GM13977 (cell line): ENCODE results near the gene KRTAP4-3.
"Not testable (repeated sequence)": the region's sequence is repeated elsewhere in the genome, so short reads cannot be mapped to it uniquely, and the experiment has no call there.

Source experiments
- DNase-seq: peaks from one replicate; pipeline ENCODE4 v3.0.0; 2012; ENCODE audit warnings: low spot score
- CTCF ChIP-seq: IDR thresholded peaks from 2 replicates; pipeline ENCODE4 v1.5.1; 2012; ENCODE audit warnings: mild to moderate bottlenecking, control low read depth; ENCODE audit not compliant: insufficient read depth; ENCODE audit errors: extremely low read depth, missing control alignments
- in situ Hi-C: fragments of 300-500 bp; cut with MboI; formaldehyde crosslinking; loops from one replicate; pipeline ENCODE4 v1.12.0; 2022; ENCODE audit warnings: low sequenced_read_pairs, low pct_unique_long_range_greater_than_20kb, mixed read lengths, inconsistent platforms; ENCODE audit not compliant: unreplicated experiment

Gene KRTAP4-3

GRCh38 chr17:41126412-41126811 lies 41.6 kb downstream of the KRTAP4-3 start:
- in situ Hi-C loops: no loop called here
- no peak for DNase-seq
- no peak for TF ChIP-seq CTCF

GRCh38 chr17:41125064-41125463 lies 43.0 kb downstream of the KRTAP4-3 start:
- TF ChIP-seq CTCF: no peak
- no peak for DNase-seq
- in situ Hi-C loops: no loop called here

- in situ Hi-C loops, DNase-seq: not testable (repeated sequence)
Measured at GRCh38 chr17:41123991-41124371, 44.0 kb downstream of the KRTAP4-3 start, which contains the start of gene KRTAP4-12. Gene KRTAP4-12 (minus strand): TSS chr17:41124182. CDS start chr17:41124122, 60 bp downstream.

GRCh38 chr17:41123292-41123990 lies 44.6 kb downstream of the KRTAP4-3 start:
- DNase-seq, in situ Hi-C loops: not testable (repeated sequence)

GRCh38 chr17:41121742-41122141 lies 46.3 kb downstream of the KRTAP4-3 start:
- no peak for TF ChIP-seq CTCF
- DNase-seq: no peak
- in situ Hi-C loops: no loop called here

- in situ Hi-C loops, DNase-seq: not testable (repeated sequence)
Measured at GRCh38 chr17:41119696-41120690, 48.0 kb downstream of the KRTAP4-3 start.

- no peak for TF ChIP-seq CTCF
- in situ Hi-C loops: no loop called here
- DNase-seq: no peak
Measured at GRCh38 chr17:41118721-41119120, 49.3 kb downstream of the KRTAP4-3 start.

GRCh38 chr17:41117846-41118386 lies 50.1 kb downstream of the KRTAP4-3 start, which contains the start of gene KRTAP4-11:
Gene KRTAP4-11 (minus strand): TSS chr17:41118373. CDS start chr17:41118315, 58 bp downstream.
- DNase-seq, in situ Hi-C loops: not testable (repeated sequence)
